Left cardiac atrium (tissue), 4 donors: ENCODE results near the gene SORBS2. TPM values are rescaled to one million over a fixed set of nuclear protein-coding genes. Genes with fewer than 3 reads are reported as not detected.
"Not testable (repeated sequence)": the region's sequence is repeated elsewhere in the genome, so short reads cannot be mapped to it uniquely, and the experiment has no call there.

Experiments
- ATAC-seq, 2 donors: fragments of 200-7000 bp; cut with Tn5 transposase; one replicate each; pipeline ENCODE4 v1.9.1; 2020; ENCODE audit warnings: mild to moderate bottlenecking in 2 of 2, moderate library complexity in 2 of 2
- DNase-seq: peaks from one replicate; pipeline ENCODE4 v3.0.0-alpha.2; 2020
- intact Hi-C, 2 donors: fragments of 100-400 bp; cut with DNase I; formaldehyde crosslinking; loops; one replicate each; pipeline versions ENCODE4 v1.14.1 to v1.15.1; 2022 to 2023
- total RNA-seq, 2 donors: library from RNA; stranded (reverse); fragmentation: NEBNext Ultra II Directional; extraction: Animal tissue kit (Norgen Biotek cat#: 25700); gene quantifications; one replicate each; pipeline ENCODE4 v1.2.1, GENCODE V29; 2021
- donor health status: DM: no; HTN: yes; CAD: no.
- donor health status: DM: no; HTN: yes; CAD: no; lungs with severe emphysema.
- donor health status: DM: yes; HTN: yes; CAD: no.
- donor health status: Dilated cardiomyopathy.

SORBS2 gene
- total RNA-seq, 2 donors from 2014 or later = 439 to 535 TPM

- ATAC-seq = no peak
- intact Hi-C loops = no loop called here
- no peak for DNase-seq
Measured at GRCh38 chr4:185734930-185735329, 77.1 kb downstream of the SORBS2 start.

GRCh38 chr4:185734214-185734613 lies 77.8 kb downstream of the SORBS2 start:
- ATAC-seq = no peak
- DNase-seq = no peak
- intact Hi-C loops = no loop called here

- intact Hi-C loops = no loop called here
- DNase-seq (no peak), ATAC-seq (peak; percentile 14 to 70)
Measured at GRCh38 chr4:185730849-185731608, 81.0 kb downstream of the SORBS2 start.

GRCh38 chr4:185730387-185730786 lies 81.6 kb downstream of the SORBS2 start:
- DNase-seq (no peak), ATAC-seq (peak in 1 of 2 donors; percentile 61)
- intact Hi-C loops = no loop called here

- intact Hi-C loops = no loop called here
- no peak for DNase-seq
- ATAC-seq = peak in 1 of 2 donors; percentile 40
Measured at GRCh38 chr4:185729391-185729804, 82.6 kb downstream of the SORBS2 start.

- intact Hi-C loops = no loop called here
- no peak for DNase-seq
- ATAC-seq = no peak
Measured at GRCh38 chr4:185728893-185729292, 83.1 kb downstream of the SORBS2 start.

GRCh38 chr4:185726931-185727330 lies 85.1 kb downstream of the SORBS2 start:
- DNase-seq (no peak), ATAC-seq (no peak)
- intact Hi-C loops = no loop called here

GRCh38 chr4:185723631-185724260 lies 88.2 kb downstream of the SORBS2 start:
- DNase-seq (no peak), ATAC-seq (peak in 1 of 2 donors; percentile 48)
- intact Hi-C loops = no loop called here

- DNase-seq = no peak
- ATAC-seq = peak in 1 of 2 donors; percentile 21
- intact Hi-C loops = no loop called here
Measured at GRCh38 chr4:185722029-185722316, 90.0 kb downstream of the SORBS2 start.

- no peak for ATAC-seq
- intact Hi-C loops = no loop called here
- DNase-seq = no peak
Measured at GRCh38 chr4:185721190-185722028, 90.6 kb downstream of the SORBS2 start.

GRCh38 chr4:185719500-185719858 lies 92.5 kb downstream of the SORBS2 start:
- DNase-seq (no peak), ATAC-seq (no peak)
- intact Hi-C loops = no loop called here

- intact Hi-C loops = no loop called here
- no peak for ATAC-seq
- DNase-seq = no peak
Measured at GRCh38 chr4:185718578-185719499, 93.2 kb downstream of the SORBS2 start.

GRCh38 chr4:185717377-185717741 lies 94.6 kb downstream of the SORBS2 start:
- ATAC-seq (no peak), DNase-seq (no peak)
- intact Hi-C loops = no loop called here

GRCh38 chr4:185716577-185717376 lies 95.2 kb downstream of the SORBS2 start:
- DNase-seq (peak; percentile 36), ATAC-seq (peak; percentile 47 to 53)
- intact Hi-C loops = no loop called here

- intact Hi-C loops = no loop called here
- no peak for ATAC-seq
- no peak for DNase-seq
Measured at GRCh38 chr4:185716141-185716551, 95.8 kb downstream of the SORBS2 start.

GRCh38 chr4:185714524-185714923 lies 97.5 kb downstream of the SORBS2 start:
- DNase-seq, intact Hi-C loops, ATAC-seq: not testable (repeated sequence)

- intact Hi-C loops = no loop called here
- DNase-seq (no peak), ATAC-seq (no peak)
Measured at GRCh38 chr4:185713731-185714130, 98.3 kb downstream of the SORBS2 start.

GRCh38 chr4:185713272-185713671 lies 98.7 kb downstream of the SORBS2 start:
- no peak for DNase-seq
- intact Hi-C loops = no loop called here
- peak in 1 of 2 donors; percentile 6 for ATAC-seq
